H1 (cell line): ENCODE measurements around the gene CRYBB3. TPM values are rescaled to one million over a fixed set of nuclear protein-coding genes. Genes with fewer than 3 reads are reported as not detected.

ENCODE experiments used
- CTBP2 ChIP-seq: IDR thresholded peaks from 2 replicates; pipeline ENCODE4 v1.7.0; 2011; ENCODE audit warnings: borderline replicate concordance, mild to moderate bottlenecking, moderate library complexity, mixed read lengths, low read length; ENCODE audit not compliant: insufficient read depth, insufficient read length
- polyA plus RNA-seq, 7 experiments: library from polyadenylated mRNA; depleted of rRNA in 3 of 7; stranded (reverse) in 5 of 7; unstranded in 2 of 7; fragments of >200 nt in 5 of 7; fragments of 200-250 nt in 2 of 7; gene quantifications; 1 replicate in 5 of 7; 2 replicates in 1 of 7; 4 replicates in 1 of 7; pipeline versions ENCODE4 v1.2.1 to v1.2.3, GENCODE V29; 2011 to 2013; ENCODE audit warnings: missing spikeins in 2 of 7, mixed read lengths in 2 of 7
- total RNA-seq: library from RNA; stranded (reverse); fragmentation: NEBNext Ultra II Directional; extraction: Animal tissue kit (Norgen Biotek cat#: 25700); gene quantifications from 2 replicates; pipeline ENCODE4 v1.2.1, GENCODE V29; 2021
- TF ChIP-seq, protein P1 (sequence below): IDR thresholded peaks from 2 replicates; pipeline ENCODE4 v1.6.1; 2011; ENCODE audit warnings: low read depth, mild to moderate bottlenecking, low read length; ENCODE audit not compliant: insufficient read depth

Gene CRYBB3
- total and polyA plus RNA-seq, 2 of the 8 experiments (the other 6 are each of a cell fraction or from before 2014, with no cell fraction given) = 0.44 to 0.58 TPM

DNA sequence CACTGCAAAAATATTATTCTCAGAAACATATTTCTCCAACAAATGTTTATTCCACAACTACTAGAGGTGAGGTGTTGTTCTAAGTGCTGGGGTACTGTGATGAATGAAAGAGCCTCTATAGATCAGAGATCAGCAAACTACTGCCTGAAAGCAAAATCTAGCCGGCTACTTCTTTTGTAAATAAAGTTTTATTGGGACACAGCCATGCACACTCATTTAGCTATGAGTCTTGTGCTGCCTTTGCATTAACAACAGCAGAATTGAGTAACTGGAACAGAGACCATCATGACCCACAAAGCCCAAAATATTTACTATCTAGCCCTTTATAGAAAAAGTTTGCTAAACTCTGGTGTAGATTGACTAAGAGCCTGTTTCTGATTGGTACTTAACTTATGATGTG lies 37.1 kb upstream of the CRYBB3 start (continued):
- no peak for TF ChIP-seq CTBP2
- TF ChIP-seq, protein P1, sequence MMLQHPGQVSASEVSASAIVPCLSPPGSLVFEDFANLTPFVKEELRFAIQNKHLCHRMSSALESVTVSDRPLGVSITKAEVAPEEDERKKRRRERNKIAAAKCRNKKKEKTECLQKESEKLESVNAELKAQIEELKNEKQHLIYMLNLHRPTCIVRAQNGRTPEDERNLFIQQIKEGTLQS = no peak
